Stimulated activated CD8-positive, alpha-beta memory T cell treated with anti-CD3 and anti-CD28 coated beads, Interleukin-2, amount 100 ng/mL, for 48 hours (primary cell): ENCODE results near the gene ZNF775.
A peak's percentile ranks its signal among the peaks of the same experiment; 100 is the strongest.

Experiments
- DNase-seq, 2 donors: peaks; one replicate each; pipeline ENCODE4 v3.0.0-alpha.2; 2020; ENCODE audit warnings: low read depth in 2 of 2

The ZNF775 gene

DNA sequence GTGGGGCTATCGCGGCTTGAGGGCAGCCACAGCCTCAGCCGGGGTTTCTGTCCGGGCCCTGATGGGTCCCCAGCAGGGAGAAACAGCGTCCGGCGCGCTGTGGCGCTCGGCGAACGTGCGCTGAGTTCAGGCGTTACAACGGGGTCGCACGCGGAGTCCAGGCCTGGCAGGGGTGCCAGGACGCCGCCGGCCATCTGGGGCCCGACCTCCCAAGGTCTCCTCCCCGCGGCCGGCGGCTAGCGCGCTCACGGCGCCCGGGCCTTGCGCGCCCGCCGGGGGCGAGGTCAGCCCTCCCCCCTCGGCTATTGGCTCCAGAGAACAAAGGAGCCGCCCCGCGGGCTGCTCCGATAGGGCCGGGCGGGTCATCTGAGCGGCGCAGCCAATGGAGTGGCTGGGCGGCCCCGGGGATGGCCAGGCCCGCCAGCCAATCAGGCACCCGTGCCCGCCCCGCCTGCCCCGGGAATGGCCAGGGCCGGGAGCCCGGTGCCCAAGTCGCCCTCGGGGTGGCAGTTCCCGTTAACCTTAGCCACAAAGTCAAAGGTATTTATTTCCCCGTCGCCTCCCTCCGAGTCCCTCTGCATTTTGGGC lies at the start of gene ZNF775:
ZNF775 (plus strand) TSS at position 478 of the 588 bp plus-strand sequence. CDS start 9,141 bp downstream, outside the sequence.
- peak; percentile 87 to 91 for DNase-seq

DNA sequence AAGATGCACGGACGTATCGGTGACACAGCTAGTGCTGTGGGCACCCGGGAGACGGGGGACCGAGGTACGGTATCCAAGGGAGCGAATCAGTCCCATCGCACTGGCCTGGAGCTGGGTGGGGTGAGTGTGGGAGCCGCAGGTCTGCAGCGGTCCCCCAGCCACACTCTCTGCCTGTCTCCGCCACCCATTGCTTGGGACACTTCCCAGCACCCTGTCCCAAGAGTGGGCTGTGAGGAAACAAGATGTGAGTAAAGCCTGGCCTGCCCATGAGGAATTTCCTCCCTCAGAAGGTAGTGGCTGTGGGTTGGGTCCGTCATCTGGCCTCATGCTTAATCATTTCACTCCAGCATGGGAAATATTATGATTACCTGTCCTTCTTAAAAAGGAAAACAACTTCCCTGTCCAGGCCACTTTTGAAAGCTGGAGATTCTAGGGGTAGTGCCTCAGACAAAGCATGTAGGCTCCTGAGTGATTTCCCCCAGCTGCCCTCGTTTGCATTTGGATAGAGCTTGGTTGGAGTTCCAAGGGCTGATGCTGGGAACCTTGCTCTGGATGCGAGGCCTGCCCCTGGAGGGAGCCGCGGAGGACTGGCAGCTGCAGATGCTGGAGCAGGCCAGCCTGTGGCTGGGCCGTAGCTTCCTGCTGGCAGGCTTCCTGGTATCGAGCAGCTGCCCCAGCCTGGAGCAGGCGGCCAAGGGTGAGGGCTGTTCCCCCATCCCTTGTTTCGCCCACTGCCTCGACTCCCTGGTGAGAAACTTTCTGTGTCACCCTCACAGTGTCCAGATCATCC lies 49.6 kb upstream of the ZNF775 start:
- no peak for DNase-seq

- no peak for DNase-seq
Observed at GRCh38 chr7:150330211-150330885, 48.8 kb upstream of the ZNF775 start.

- DNase-seq, result no peak
Observed at GRCh38 chr7:150332852-150333635, 46.1 kb upstream of the ZNF775 start.

GRCh38 chr7:150333659-150334058 lies 45.5 kb upstream of the ZNF775 start:
- no peak for DNase-seq

GRCh38 chr7:150334108-150334507 lies 45.0 kb upstream of the ZNF775 start:
- DNase-seq, result no peak

- DNase-seq, result no peak
Observed at GRCh38 chr7:150335108-150335773, 43.9 kb upstream of the ZNF775 start.

DNA sequence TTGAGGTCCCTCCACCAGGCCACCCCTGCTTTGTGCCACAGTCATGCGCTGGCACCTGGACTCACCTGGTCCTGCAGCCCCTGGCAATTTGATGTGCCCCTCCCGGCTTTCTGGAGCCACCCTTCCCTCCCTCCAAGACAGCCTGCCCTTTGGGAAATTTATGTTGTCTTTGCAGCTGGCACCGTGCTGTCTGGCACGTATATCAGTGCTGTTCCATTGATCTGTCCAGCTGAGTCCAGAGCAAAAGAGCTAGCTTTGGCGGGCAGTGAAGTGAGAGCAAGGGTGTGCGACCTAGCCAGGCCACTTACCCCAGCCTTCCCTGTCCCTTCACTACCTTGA lies 43.4 kb upstream of the ZNF775 start:
- DNase-seq, result no peak

- no peak for DNase-seq
Observed at GRCh38 chr7:150336746-150337145, 42.4 kb upstream of the ZNF775 start.

DNA sequence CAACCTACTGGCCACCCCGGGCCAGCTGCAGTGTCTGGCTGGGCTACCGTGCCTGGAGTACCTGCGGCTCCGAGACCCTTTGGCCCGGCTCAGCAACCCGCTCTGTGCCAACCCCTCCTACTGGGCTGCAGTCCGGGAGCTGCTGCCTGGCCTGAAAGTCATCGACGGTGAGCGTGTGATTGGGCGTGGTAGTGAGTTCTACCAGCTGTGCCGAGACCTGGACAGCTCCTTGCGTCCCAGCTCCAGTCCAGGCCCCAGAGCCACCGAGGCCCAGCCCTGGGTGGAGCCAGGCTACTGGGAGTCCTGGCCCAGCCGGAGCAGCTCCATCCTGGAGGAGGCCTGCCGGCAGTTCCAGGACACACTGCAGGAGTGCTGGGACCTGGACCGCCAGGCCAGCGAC lies 42.0 kb upstream of the ZNF775 start:
- DNase-seq, result no peak

DNA sequence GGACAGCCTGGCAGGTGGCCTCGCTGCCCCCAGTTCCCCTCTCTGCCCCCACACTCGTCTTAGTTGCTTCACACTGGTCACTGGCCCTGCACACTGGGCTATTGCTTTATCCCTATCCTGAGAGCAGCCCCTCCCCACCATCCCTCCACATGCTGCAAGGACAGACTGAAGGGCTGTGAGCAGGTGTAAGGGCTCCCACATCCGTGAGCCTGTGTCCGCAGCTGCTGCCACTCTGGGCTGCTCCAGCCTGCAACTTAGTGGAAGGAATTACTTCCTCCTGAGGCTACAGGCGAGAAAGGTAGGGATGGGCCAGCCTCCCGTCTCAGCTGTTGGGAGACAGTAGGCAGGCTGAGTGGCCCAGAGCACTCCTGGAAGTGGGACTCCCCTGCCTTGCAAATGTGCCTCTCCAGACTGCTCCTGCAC lies 41.5 kb upstream of the ZNF775 start:
- DNase-seq, result no peak

DNA sequence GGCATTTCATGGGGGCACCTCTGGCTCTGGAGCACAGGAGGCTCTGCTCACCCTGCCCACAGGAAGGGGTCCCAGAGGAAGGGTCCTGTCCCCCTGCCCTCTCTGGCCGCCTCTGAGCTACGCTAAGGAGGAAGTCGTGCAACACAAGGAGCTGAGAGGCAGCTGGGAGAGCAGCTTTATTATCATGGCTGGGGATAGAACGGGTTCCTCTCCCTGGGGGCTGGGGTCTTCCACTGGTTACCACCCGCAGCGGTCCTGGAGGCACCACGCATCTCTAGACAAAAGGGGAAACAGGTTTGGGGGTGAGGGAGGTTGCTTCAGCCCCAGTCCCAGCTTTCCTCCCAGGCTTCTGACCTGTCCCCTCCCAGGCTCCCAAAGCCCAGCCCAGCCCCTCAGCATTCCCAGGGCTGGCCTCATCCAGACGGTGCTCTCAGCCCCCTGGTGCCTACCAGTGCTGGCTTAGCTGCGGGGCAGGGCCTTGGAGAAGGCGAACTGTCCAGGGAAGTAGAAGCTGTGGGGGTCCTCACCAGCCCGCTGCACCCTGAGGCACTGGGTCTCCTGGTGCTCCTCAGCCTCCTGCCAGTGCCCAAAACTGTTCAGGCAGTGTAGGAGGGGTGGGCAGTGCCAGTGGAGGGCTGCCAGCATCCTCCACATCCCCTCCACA lies 40.8 kb upstream of the ZNF775 start:
- DNase-seq, result no peak

DNA sequence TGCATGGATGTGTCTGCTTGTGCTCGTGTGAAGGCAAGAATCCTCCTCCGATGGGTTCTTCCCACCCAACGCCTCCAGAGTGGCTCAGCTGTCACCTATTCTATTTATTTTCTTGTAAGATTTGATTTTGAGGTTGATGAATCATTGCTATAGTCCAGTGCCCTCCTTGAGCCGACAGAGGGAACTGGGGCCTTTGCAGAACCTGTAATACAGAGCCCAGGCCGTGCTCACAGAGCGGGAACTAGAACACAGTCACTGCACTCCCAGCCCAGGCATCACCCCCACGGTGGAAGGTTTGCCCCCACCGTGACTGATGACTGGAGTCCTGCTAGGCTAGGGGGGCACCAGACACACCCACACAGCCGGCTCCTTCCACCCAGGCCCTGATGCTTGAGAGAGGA lies 39.7 kb upstream of the ZNF775 start:
- DNase-seq, result no peak

DNA sequence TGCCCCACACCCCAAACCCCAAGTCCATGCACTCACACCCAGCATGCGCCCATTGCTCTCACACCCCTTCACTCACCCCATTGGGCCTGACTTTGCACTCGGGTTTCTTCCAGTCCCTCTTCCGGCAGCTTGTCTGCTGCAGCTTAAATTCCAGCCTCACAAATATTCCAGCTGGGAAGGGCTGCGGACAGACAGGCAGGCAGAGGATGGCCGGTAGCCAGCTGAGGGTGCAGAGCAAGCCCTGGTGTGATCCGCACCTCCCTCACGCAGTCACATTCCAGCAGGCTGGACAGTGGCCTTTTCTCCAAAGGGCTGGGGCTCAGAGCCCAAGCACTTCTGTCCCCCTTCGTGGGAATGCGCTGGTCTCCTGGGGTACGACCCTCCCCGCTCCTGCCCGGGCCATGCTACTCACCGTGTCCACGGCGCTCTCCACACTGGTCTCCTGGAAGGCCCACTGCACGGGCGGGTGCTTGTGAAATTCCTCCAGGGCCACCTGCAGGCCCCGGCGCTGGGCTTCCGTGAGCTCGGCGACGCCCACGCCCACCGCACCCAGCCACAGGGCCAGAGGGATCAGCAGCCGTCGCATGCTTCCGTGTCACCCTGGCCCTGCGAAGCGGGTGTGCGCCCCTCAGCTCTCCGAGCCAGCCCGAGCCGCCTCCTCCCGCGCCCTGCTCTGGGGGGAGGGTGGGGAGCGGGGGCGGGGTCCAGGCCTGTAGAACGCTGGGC lies 38.9 kb upstream of the ZNF775 start:
- DNase-seq, result peak in 1 of 2 donors; percentile 22

- no peak for DNase-seq
Observed at GRCh38 chr7:150340875-150341262, 38.3 kb upstream of the ZNF775 start.

- no peak for DNase-seq
Observed at GRCh38 chr7:150341263-150342120, 37.6 kb upstream of the ZNF775 start, which contains the start of gene RARRES2. TSS of gene RARRES2 (minus strand) at chr7:150341629. CDS start at chr7:150340609, 1,020 bp downstream.

GRCh38 chr7:150342121-150342408 lies 37.1 kb upstream of the ZNF775 start:
- DNase-seq, result no peak

GRCh38 chr7:150343225-150343624 lies 35.9 kb upstream of the ZNF775 start:
- DNase-seq, result no peak

DNA sequence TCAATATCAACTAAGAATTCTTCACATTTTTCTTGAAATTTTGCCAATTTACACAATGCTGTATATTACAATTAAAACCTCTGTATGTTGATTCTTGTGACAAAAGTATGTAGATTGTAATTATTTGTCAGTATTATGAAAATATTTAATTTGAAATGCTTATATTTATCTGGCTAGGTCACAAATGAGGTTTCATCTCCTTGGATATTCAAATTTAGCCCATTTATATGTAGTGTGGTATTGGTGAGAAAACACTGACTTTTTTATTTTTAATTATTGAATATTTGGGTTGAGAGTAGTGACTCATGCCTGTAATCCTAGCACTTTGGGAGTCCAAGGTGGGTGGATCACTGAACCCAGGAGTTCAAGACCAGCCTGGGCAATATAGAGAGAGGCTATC lies 34.8 kb upstream of the ZNF775 start:
- no peak for DNase-seq

DNA sequence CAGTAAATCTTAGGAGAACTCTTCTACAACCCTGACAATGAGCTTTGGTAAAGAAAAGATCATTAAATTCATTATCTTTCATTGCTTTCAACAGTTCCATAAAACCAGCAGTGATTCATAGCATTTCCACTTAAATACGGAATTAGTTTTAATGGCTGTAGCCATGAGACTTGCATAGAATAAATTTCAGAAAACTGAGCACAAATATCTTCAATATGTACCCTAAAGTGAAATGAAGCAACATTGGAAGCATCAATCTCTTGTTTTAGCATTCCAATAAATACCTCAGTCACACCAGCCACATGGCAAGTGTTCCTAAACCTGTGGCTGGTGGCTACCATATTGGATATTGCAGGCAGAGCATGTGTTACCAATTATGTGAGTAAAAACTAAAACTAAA lies 34.1 kb upstream of the ZNF775 start:
- no peak for DNase-seq
